NCI-H1436 treated with DMSO at 0.1 percent for 48 hours (cell line): ENCODE measurements around the gene SEMA6A.

Experiments used
- DNase-seq: peaks from one replicate; lab custom pipeline; 2025; lab: John Stamatoyannopoulos, UW

The SEMA6A gene

GRCh38 chr5:116459301-116459700 lies 115.3 kb downstream of the SEMA6A start:
- no peak for DNase-seq

DNA sequence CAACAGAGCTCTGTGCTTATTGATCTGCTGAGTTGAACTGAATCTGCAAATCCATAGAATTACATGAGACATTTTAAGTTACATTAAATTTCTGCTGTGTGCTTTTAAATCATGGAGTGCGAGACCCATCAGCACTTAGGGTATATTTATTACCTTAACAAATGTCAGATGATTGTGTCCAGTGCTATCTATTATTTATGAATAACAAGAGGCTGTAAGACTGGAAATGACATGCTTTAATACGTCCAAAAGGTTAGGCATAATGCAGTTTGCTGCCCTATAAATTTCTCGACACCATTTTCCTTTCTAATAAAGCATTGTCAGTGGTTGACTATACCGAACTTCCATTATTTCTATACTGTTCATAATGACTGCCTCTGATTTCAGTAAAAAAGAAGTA lies 117.6 kb downstream of the SEMA6A start:
- no peak for DNase-seq

GRCh38 chr5:116456036-116456435 lies 118.6 kb downstream of the SEMA6A start:
- DNase-seq: no peak

GRCh38 chr5:116455061-116455460 lies 119.6 kb downstream of the SEMA6A start:
- DNase-seq: no peak

GRCh38 chr5:116454417-116454927 lies 120.2 kb downstream of the SEMA6A start:
- DNase-seq: no peak

DNA sequence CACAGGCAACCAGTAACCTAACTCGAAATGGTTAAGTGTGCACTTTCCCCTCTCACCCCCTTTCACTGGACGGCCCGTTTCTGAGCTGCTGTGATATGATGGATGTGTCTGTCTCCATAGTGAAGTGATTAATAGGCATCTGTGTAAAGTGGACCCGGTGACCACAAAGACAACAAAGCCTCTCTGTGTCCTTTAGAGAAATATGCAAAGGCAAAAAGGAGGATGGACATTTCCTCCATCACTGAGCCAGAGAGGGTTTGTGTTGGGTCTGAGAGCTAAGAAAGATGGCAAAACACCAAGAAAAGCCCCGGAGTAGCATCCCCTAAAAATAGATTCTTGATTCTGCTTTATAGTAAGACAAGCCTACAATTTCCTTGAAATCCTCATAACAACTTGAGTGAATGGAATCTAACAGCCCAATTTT lies 120.6 kb downstream of the SEMA6A start:
- no peak for DNase-seq

DNA sequence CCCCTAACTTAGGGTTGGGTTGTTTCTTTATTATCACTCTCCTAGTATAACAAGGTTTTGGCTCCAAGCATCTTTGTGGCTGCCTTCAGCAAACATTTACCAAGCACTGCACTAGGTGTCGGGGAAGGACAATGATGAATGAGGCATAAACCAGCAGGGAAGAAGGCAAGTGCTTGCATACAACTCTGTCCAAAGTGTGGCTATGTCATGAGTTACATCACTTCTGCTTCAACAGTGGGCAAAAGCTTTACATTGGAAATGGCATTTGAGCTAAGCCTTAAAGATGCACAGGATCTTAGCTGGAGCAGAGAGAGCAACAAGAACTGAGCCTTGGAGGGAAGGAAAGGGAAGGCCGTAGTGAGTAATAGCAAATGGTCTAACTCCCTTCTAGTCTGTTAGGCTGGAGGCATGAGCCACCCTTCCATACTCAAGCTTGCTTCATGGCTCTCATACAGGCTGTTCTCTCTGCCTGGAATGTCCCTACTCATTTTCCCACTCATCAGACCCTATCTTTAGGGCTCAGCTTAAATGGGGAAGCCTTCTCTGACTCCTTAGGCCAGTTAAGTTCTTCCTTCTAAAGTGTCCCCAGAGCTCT lies 121.8 kb downstream of the SEMA6A start:
- DNase-seq: no peak

DNA sequence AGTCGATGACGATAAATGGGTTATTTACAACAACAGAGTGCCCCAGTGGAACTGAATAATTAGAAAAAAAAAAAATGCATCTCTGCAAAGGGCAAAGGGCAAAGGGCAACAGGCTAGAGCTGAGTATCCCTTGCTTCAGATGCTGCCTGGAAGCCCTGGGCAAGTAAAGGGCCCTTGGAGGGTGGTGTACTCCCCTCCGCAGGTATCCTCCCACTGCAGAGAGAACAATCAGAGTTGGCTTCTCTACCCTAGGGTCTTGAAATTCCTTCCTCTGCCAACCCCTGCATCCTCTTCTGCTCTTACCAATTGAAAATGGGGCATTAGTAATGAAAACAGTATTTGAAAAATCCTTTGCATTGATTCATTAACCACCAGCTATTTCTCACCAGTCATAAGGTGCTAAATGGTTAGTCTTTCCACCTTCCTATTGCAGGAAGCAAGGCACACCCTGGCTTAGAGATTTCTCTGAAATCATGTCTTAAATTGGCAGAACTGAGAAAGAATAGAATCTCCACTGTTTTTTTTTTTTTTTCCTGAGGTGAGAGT lies 122.6 kb downstream of the SEMA6A start:
- no peak for DNase-seq

- no peak for DNase-seq
Measured at GRCh38 chr5:116451066-116451465, 123.6 kb downstream of the SEMA6A start.

GRCh38 chr5:116449458-116449857 lies 125.2 kb downstream of the SEMA6A start:
- DNase-seq: no peak

GRCh38 chr5:116448870-116449427 lies 125.7 kb downstream of the SEMA6A start:
- peak; percentile 41 for DNase-seq

DNA sequence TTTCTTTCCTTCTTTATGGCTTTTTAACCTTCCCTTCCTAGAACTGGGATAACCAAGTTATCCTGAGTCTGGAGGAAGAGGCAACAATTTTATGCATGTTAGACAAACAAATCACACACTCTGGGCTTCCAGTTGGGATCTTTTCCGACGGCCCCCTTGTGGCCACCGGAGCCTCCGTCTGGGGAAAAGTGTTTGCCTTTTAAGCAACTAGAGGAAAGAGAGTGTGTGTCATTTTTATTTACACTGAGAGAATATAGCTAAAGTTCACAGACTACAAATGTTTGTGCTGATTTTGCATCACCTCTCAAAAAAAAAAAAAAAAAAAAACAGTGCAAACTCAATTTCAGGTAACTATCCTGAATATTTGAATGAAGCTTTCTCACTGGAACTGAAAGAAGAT lies 126.2 kb downstream of the SEMA6A start:
- no peak for DNase-seq

GRCh38 chr5:116446356-116447005 lies 128.1 kb downstream of the SEMA6A start:
- no peak for DNase-seq

DNA sequence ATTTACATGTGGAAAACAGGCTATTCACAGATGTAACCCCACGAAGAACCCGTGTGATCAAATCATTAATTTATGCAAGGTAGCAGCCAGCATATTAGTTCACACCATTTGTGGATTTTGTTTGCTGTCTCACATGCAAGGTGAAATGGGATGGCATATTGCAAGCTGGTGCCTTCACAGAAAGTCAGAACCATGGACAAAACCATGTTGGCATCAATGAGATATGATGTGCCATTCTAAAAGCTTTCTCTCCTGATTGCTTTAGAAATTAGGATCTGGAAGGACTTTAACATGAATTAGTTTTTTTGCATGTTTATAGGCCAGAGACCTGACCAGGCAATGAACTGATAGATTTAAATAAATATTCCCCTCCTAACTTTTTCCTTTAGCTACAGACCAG lies 129.3 kb downstream of the SEMA6A start:
- DNase-seq: no peak

- DNase-seq: no peak
Measured at GRCh38 chr5:116444373-116445295, 130.0 kb downstream of the SEMA6A start.

- DNase-seq: no peak
Measured at GRCh38 chr5:116442931-116443551, 131.6 kb downstream of the SEMA6A start.

- DNase-seq: no peak
Measured at GRCh38 chr5:116442095-116442534, 132.5 kb downstream of the SEMA6A start.

- DNase-seq: no peak
Measured at GRCh38 chr5:116441223-116441622, 133.4 kb downstream of the SEMA6A start.

DNA sequence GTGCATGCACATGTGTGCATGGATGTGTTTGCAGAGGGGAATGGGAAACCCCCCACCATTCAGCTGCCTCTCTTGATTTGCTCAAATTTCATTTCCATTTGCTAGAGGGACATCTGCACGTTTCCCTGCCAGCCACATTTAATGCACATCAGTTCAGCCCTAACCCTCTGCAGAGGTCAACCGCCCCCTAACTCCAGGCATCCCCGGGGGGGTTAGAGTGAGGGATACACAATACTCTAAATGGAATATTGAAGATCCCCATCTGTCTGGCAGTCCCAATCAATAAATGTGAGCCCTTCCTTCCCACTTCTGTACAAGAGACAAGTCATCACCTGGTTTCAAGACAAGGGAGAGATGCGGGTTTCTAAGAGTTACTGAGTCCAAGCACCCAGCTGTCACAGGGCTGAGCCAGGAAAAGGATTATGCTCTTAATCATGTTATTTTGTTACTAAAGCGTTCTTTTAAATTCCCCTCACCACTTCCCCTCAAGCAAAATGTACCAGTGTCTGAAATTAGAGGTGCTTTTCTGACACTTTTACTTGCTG lies 134.1 kb downstream of the SEMA6A start:
- DNase-seq: no peak

- DNase-seq: no peak
Measured at GRCh38 chr5:116439905-116440304, 134.7 kb downstream of the SEMA6A start.

GRCh38 chr5:116438979-116439554 lies 135.6 kb downstream of the SEMA6A start:
- DNase-seq: no peak
